HL-60/S4 treated with retinoic acid at 250 ng/mL for 4 days and 3 days (cell line): Measurements from ENCODE around the gene NMUR1.

Source experiments
- in situ Hi-C: fragments of 300-500 bp; cut with MboI; formaldehyde crosslinking; loops from 2 replicates; pipeline ENCODE4 v1.7.0; 2022; ENCODE audit warnings: low sequenced_read_pairs

Gene NMUR1

GRCh38 chr2:231494669-231495068, 35.6 kb downstream of the NMUR1 start:
- in situ Hi-C loops: no loop called here

GRCh38 chr2:231490801-231491200, 39.4 kb downstream of the NMUR1 start:
- in situ Hi-C loops: no loop called here

- in situ Hi-C loops: no loop called here
Measured at GRCh38 chr2:231489990-231490389, 40.3 kb downstream of the NMUR1 start.

GRCh38 chr2:231488331-231488730, 41.9 kb downstream of the NMUR1 start:
- in situ Hi-C loops: no loop called here

GRCh38 chr2:231486851-231487596, 43.2 kb downstream of the NMUR1 start:
- in situ Hi-C loops: no loop called here

- in situ Hi-C loops: no loop called here
Measured at GRCh38 chr2:231483398-231484329, 46.6 kb downstream of the NMUR1 start.

- in situ Hi-C loops: no loop called here
Measured at GRCh38 chr2:231482806-231483391, 47.3 kb downstream of the NMUR1 start.

- in situ Hi-C loops: no loop called here
Measured at GRCh38 chr2:231480781-231481180, 49.5 kb downstream of the NMUR1 start.

- in situ Hi-C loops: no loop called here
Measured at GRCh38 chr2:231479455-231479854, 50.8 kb downstream of the NMUR1 start.

GRCh38 chr2:231476920-231477319, 53.3 kb downstream of the NMUR1 start:
- in situ Hi-C loops: no loop called here

GRCh38 chr2:231475965-231476364, 54.3 kb downstream of the NMUR1 start:
- in situ Hi-C loops: no loop called here
